Ovary (tissue), 3 donors: Measurements from ENCODE around the gene TRIM28.

ENCODE experiments used
- POLR2A ChIP-seq: fragments of 450-650 bp; IDR thresholded peaks from one replicate; pipeline ENCODE4 v1.6.1; 2017; ENCODE audit warnings: antibody characterized with exemption, mild to moderate bottlenecking, moderate library complexity
- TF ChIP-seq, protein P1 (sequence below), 3 donors: fragments of 450-650 bp in 2 of 3; fragments of 200-600 bp in 1 of 3; IDR thresholded peaks; one replicate each; pipeline versions ENCODE4 v1.5.1 to v1.8.0; 2016 to 2022; ENCODE audit warnings: antibody characterized with exemption in 3 of 3, mild to moderate bottlenecking in 1 of 3
- donor health status: DM: no; HTN: no; CAD: no.

DNA sequence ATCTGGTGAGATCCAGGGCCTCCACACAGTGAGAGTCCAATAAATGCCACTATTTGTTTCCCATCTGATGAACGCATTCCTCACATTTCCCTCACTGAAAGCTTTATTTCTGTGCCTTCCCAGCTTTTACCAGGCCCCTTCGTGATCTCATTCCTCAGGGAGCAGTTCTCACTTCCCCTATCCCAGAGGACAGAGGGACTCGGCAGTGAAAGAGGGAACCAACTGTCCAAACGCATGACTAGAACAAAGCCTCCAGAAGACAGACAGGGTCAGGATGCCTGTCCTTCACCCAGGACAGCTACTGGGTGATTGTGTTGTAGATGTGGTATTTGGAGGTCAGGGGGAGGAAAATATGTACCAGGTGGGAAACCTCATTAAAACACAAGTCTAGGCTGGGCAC lies 22.2 kb upstream of the TRIM28 start:
- TF ChIP-seq, protein P1, sequence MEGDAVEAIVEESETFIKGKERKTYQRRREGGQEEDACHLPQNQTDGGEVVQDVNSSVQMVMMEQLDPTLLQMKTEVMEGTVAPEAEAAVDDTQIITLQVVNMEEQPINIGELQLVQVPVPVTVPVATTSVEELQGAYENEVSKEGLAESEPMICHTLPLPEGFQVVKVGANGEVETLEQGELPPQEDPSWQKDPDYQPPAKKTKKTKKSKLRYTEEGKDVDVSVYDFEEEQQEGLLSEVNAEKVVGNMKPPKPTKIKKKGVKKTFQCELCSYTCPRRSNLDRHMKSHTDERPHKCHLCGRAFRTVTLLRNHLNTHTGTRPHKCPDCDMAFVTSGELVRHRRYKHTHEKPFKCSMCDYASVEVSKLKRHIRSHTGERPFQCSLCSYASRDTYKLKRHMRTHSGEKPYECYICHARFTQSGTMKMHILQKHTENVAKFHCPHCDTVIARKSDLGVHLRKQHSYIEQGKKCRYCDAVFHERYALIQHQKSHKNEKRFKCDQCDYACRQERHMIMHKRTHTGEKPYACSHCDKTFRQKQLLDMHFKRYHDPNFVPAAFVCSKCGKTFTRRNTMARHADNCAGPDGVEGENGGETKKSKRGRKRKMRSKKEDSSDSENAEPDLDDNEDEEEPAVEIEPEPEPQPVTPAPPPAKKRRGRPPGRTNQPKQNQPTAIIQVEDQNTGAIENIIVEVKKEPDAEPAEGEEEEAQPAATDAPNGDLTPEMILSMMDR (IDR thresholded peaks at IDR 0.05) = no peak
- no peak for TF ChIP-seq POLR2A
